ENCODE data around the gene ING2. TPM values are rescaled to one million over a fixed set of nuclear protein-coding genes. Genes with fewer than 3 reads are reported as not detected.

The ING2 gene
- total RNA-seq, 6 experiments from 2014 or later = 11.0 to 15.8 (median 14.7) TPM

GRCh38 chr4:183468210-183469095 is 36.4 kb upstream of the ING2 start:
- Mint-ChIP-seq H3K27me3 (ENCODE audit: insufficient read depth) (peaks cover 2% of the 10 kb centered on the region; the same call in 1 of the 2 replicates), H3K9me3 (peaks cover 7% of the 10 kb centered on the region), H3K27ac (peak overlapping the region; percentile 59), H3K4me1 (ENCODE audit: low read depth) (peaks cover 36% of the 10 kb centered on the region), H3K36me3 (ENCODE audit: low read depth) (peaks cover 11% of the 10 kb centered on the region), H3K4me3 (no peak overlapping the region)
- no peak for TF ChIP-seq CTCF (IDR thresholded peaks at IDR 0.05)
- DNase-seq = peak; percentile 38

- Mint-ChIP-seq H3K9me3 (peaks cover under 1% of the 10 kb centered on the region; the same call in 1 of the 2 replicates), H3K36me3 (ENCODE audit: low read depth) (peaks cover 3% of the 10 kb centered on the region), H3K4me1 (ENCODE audit: low read depth) (peaks cover 36% of the 10 kb centered on the region), H3K4me3 (no peak overlapping the region), H3K27ac (no peak overlapping the region), H3K27me3 (ENCODE audit: insufficient read depth) (peaks cover 2% of the 10 kb centered on the region; the same call in 1 of the 2 replicates)
- TF ChIP-seq CTCF (IDR thresholded peaks at IDR 0.05) = no peak
- no peak for DNase-seq
These were observed 35.6 kb upstream of the ING2 start for GRCh38 chr4:183469285-183469684.

- H3K4me1 Mint-ChIP-seq (ENCODE audit: low read depth) = peaks cover 36% of the 10 kb centered on the region
- peaks cover 2% of the 10 kb centered on the region; the same call in 1 of the 2 replicates for H3K27me3 Mint-ChIP-seq (ENCODE audit: insufficient read depth)
- no peaks in the 10 kb centered on the region for H3K9me3 Mint-ChIP-seq
- H3K4me3 Mint-ChIP-seq = no peak overlapping the region
- no peaks in the 10 kb centered on the region for H3K36me3 Mint-ChIP-seq (ENCODE audit: low read depth)
- DNase-seq = no peak
- TF ChIP-seq CTCF (IDR thresholded peaks at IDR 0.05) = no peak
- no peak overlapping the region for H3K27ac Mint-ChIP-seq
These were observed 34.9 kb upstream of the ING2 start for GRCh38 chr4:183469936-183470335.

- Mint-ChIP-seq H3K9me3 (no peaks in the 10 kb centered on the region), H3K4me1 (ENCODE audit: low read depth) (peaks cover 36% of the 10 kb centered on the region), H3K4me3 (no peak overlapping the region), H3K36me3 (ENCODE audit: low read depth) (no peaks in the 10 kb centered on the region), H3K27ac (no peak overlapping the region), H3K27me3 (ENCODE audit: insufficient read depth) (peaks cover 2% of the 10 kb centered on the region; the same call in 1 of the 2 replicates)
- TF ChIP-seq CTCF (IDR thresholded peaks at IDR 0.05) = no peak
- DNase-seq = no peak
These were observed 34.0 kb upstream of the ING2 start for GRCh38 chr4:183470821-183471220.

- Mint-ChIP-seq H3K4me1 (ENCODE audit: low read depth) (peaks cover 36% of the 10 kb centered on the region), H3K27ac (no peak overlapping the region), H3K27me3 (ENCODE audit: insufficient read depth) (no peaks in the 10 kb centered on the region; the same call in 1 of the 2 replicates), H3K36me3 (ENCODE audit: low read depth) (no peaks in the 10 kb centered on the region), H3K4me3 (no peak overlapping the region), H3K9me3 (no peaks in the 10 kb centered on the region)
- peak; percentile 63 for DNase-seq
- peak; percentile 98 for TF ChIP-seq CTCF (IDR thresholded peaks at IDR 0.05)
These were observed 32.7 kb upstream of the ING2 start for GRCh38 chr4:183471946-183472708.
